Measurements from ENCODE around the gene ELFN2. TPM values are rescaled to one million over a fixed set of nuclear protein-coding genes. Genes with fewer than 3 reads are reported as not detected.

ELFN2 gene
- polyA plus RNA-seq, 3 donors: 0.01 TPM; not detected in 2

GRCh38 chr22:37456346-37456745, 29.1 kb upstream of the ELFN2 start:
- no peaks in the 10 kb centered on the region for H3K9me3 Mint-ChIP-seq
- H3K4me3 ChIP-seq (replicated peaks in 1 of 3; ENCODE audit: low read depth in 2 of 3, low read length in 3 of 3): no peak overlapping the region
- H3K9ac ChIP-seq (ENCODE audit: insufficient read depth, low read length, poor library complexity, severe bottlenecking): no peak overlapping the region
- no peaks in the 10 kb centered on the region for H3K79me2 ChIP-seq (ENCODE audit: insufficient read depth, low read length)
- H3K36me3 ChIP-seq (replicated peaks in 1 of 2; ENCODE audit: control insufficient read depth in 1 of 2, insufficient read depth in 2 of 2, low read length in 2 of 2): no peaks in the 10 kb centered on the region
- H3K4me1 Mint-ChIP-seq: peaks cover 5% of the 10 kb centered on the region
- H3K9me3 ChIP-seq (replicated peaks in 1 of 2; ENCODE audit: control insufficient read depth in 1 of 2, insufficient read depth in 1 of 2, low read length in 2 of 2): no peaks in the 10 kb centered on the region
- H3K27me3 Mint-ChIP-seq (ENCODE audit: low read depth in 3 of 3): peaks cover 0 to 21% (median 14%) of the 10 kb centered on the region in 3 donors
- DNase-seq: no peak
- 97% methylated on average over 15 of the region's 17 CpGs for WGBS (ENCODE audit: insufficient coverage)
- no peak overlapping the region for H3K27ac Mint-ChIP-seq
- H3K27ac ChIP-seq (ENCODE audit: low read depth in 1 of 2, low read length in 2 of 2): no peak overlapping the region
- H3K27me3 ChIP-seq (ENCODE audit: control insufficient read depth in 2 of 2, insufficient read depth in 2 of 2, low read length in 2 of 2): no peaks in the 10 kb centered on the region
- H3K4me3 Mint-ChIP-seq: no peak overlapping the region
- no peak overlapping the region for H2AFZ ChIP-seq (ENCODE audit: insufficient read depth, low read depth, low read length, poor library complexity, severe bottlenecking)
- H3K36me3 Mint-ChIP-seq: no peaks in the 10 kb centered on the region
- H4K20me1 ChIP-seq (ENCODE audit: insufficient read depth, low read length): no peaks in the 10 kb centered on the region
- no peak for TF ChIP-seq CTCF (IDR thresholded peaks at IDR 0.05)
- no peaks in the 10 kb centered on the region for H3K4me1 ChIP-seq (ENCODE audit: control insufficient read depth in 1 of 2, insufficient read depth in 2 of 2, low read length in 2 of 2)
- intact Hi-C loops (cut with micrococcal nuclease): loop anchor here (2.0 to 5.0 kb wide), 5 partner anchors 140 to 379 kb away; no protein-coding TSS in a partner anchor
- no peak overlapping the region for H3K4me2 ChIP-seq (replicated peaks; ENCODE audit: extremely low read depth, low read length, poor library complexity, severe bottlenecking)

GRCh38 chr22:37455896-37456295, 28.6 kb upstream of the ELFN2 start:
- 89% methylated on average over 4 of the region's 14 CpGs for WGBS (ENCODE audit: insufficient coverage)
- Mint-ChIP-seq H3K4me3 (no peak overlapping the region), H3K36me3 (no peaks in the 10 kb centered on the region), H3K27me3 (ENCODE audit: low read depth in 3 of 3) (peaks cover 3 to 21% (median 14%) of the 10 kb centered on the region in 3 donors), H3K9me3 (no peaks in the 10 kb centered on the region), H3K4me1 (peaks cover 5% of the 10 kb centered on the region), H3K27ac (peak overlapping the region in 1 of 7 donors; percentile 74)
- H3K27me3 ChIP-seq (ENCODE audit: control insufficient read depth in 2 of 2, insufficient read depth in 2 of 2, low read length in 2 of 2): no peaks in the 10 kb centered on the region
- intact Hi-C loops (cut with micrococcal nuclease): loop anchor here (2.0 to 5.0 kb wide), 5 partner anchors 139 to 379 kb away; no protein-coding TSS in a partner anchor
- H3K4me2 ChIP-seq (replicated peaks; ENCODE audit: extremely low read depth, low read length, poor library complexity, severe bottlenecking): no peak overlapping the region
- H2AFZ ChIP-seq (ENCODE audit: insufficient read depth, low read depth, low read length, poor library complexity, severe bottlenecking): no peak overlapping the region
- H3K9me3 ChIP-seq (replicated peaks in 1 of 2; ENCODE audit: control insufficient read depth in 1 of 2, insufficient read depth in 1 of 2, low read length in 2 of 2): no peaks in the 10 kb centered on the region
- no peak overlapping the region for H3K9ac ChIP-seq (ENCODE audit: insufficient read depth, low read length, poor library complexity, severe bottlenecking)
- H3K4me1 ChIP-seq (ENCODE audit: control insufficient read depth in 1 of 2, insufficient read depth in 2 of 2, low read length in 2 of 2): no peaks in the 10 kb centered on the region
- H3K27ac ChIP-seq (ENCODE audit: low read depth in 1 of 2, low read length in 2 of 2): no peak overlapping the region
- H3K4me3 ChIP-seq (replicated peaks in 1 of 3; ENCODE audit: low read depth in 2 of 3, low read length in 3 of 3): no peak overlapping the region
- no peak for TF ChIP-seq CTCF (IDR thresholded peaks at IDR 0.05)
- no peaks in the 10 kb centered on the region for H3K36me3 ChIP-seq (replicated peaks in 1 of 2; ENCODE audit: control insufficient read depth in 1 of 2, insufficient read depth in 2 of 2, low read length in 2 of 2)
- DNase-seq: no peak
- H4K20me1 ChIP-seq (ENCODE audit: insufficient read depth, low read length): no peaks in the 10 kb centered on the region
- H3K79me2 ChIP-seq (ENCODE audit: insufficient read depth, low read length): no peaks in the 10 kb centered on the region
